SH-SY5Y (cell line): ENCODE results near the gene AADACL3.

ENCODE experiments used
- GATA2 ChIP-seq: IDR thresholded peaks from 2 replicates; pipeline ENCODE4 v1.6.1; 2011; ENCODE audit warnings: mild to moderate bottlenecking, low read depth, low read length
- GATA3 ChIP-seq: IDR thresholded peaks from 2 replicates; pipeline ENCODE4 v1.6.1; 2011; ENCODE audit warnings: low read depth, mild to moderate bottlenecking, low read length, moderate library complexity

Gene AADACL3

GRCh38 chr1:12715896-12716437, at the start of gene AADACL3:
Gene AADACL3, plus strand, starts transcription at chr1:12716110. Its CDS starts 67 bp downstream, at chr1:12716177.
- no peak for TF ChIP-seq GATA2
- no peak for TF ChIP-seq GATA3

GRCh38 chr1:12666141-12666735, 49.7 kb upstream of the AADACL3 start:
- TF ChIP-seq GATA3 = no peak
- TF ChIP-seq GATA2 = no peak

- TF ChIP-seq GATA3 (no peak), GATA2 (no peak)
Measured at GRCh38 chr1:12669529-12670068, 46.3 kb upstream of the AADACL3 start.

GRCh38 chr1:12674358-12674757, 41.6 kb upstream of the AADACL3 start:
- TF ChIP-seq GATA3 (no peak), GATA2 (no peak)

GRCh38 chr1:12677565-12677964, 38.3 kb upstream of the AADACL3 start:
- TF ChIP-seq GATA2 (no peak), GATA3 (no peak)

GRCh38 chr1:12678350-12678749, 37.6 kb upstream of the AADACL3 start:
- TF ChIP-seq GATA2 (no peak), GATA3 (no peak)

- TF ChIP-seq GATA3 = no peak
- no peak for TF ChIP-seq GATA2
Measured at GRCh38 chr1:12678820-12679219, 37.1 kb upstream of the AADACL3 start.

GRCh38 chr1:12690156-12690555, 25.8 kb upstream of the AADACL3 start:
- TF ChIP-seq GATA3 (no peak), GATA2 (no peak)

GRCh38 chr1:12692967-12693782, 22.7 kb upstream of the AADACL3 start:
- TF ChIP-seq GATA3 = no peak
- no peak for TF ChIP-seq GATA2

- TF ChIP-seq GATA3 (no peak), GATA2 (no peak)
Measured at GRCh38 chr1:12696658-12697057, 19.3 kb upstream of the AADACL3 start.

GRCh38 chr1:12697397-12697796, 18.5 kb upstream of the AADACL3 start:
- TF ChIP-seq GATA2 (no peak), GATA3 (no peak)

GRCh38 chr1:12703821-12704451, 12.0 kb upstream of the AADACL3 start:
- no peak for TF ChIP-seq GATA3
- no peak for TF ChIP-seq GATA2

GRCh38 chr1:12706061-12706460, 9.8 kb upstream of the AADACL3 start:
- TF ChIP-seq GATA3 (no peak), GATA2 (no peak)

- TF ChIP-seq GATA3 (no peak), GATA2 (no peak)
Measured at GRCh38 chr1:12708396-12709090, 7.4 kb upstream of the AADACL3 start.

- no peak for TF ChIP-seq GATA2
Measured at GRCh38 chr1:12709091-12709491, 6.8 kb upstream of the AADACL3 start.

GRCh38 chr1:12709696-12710095, 6.2 kb upstream of the AADACL3 start:
- no peak for TF ChIP-seq GATA2
- TF ChIP-seq GATA3 = no peak
